ENCODE results near the gene CA6.
A peak's percentile ranks its signal among the peaks of the same experiment; 100 is the strongest.
"Not testable (repeated sequence)": the region's sequence is repeated elsewhere in the genome, so short reads cannot be mapped to it uniquely, and the experiment has no call there.

CA6 gene

GRCh38 chr1:8969937-8970336, 24.3 kb downstream of the CA6 start:
- no peak for DNase-seq (ENCODE audit: low read depth in 2 of 2)

GRCh38 chr1:8970870-8971337, 25.2 kb downstream of the CA6 start:
- no peak for DNase-seq (ENCODE audit: low read depth in 2 of 2)

DNA sequence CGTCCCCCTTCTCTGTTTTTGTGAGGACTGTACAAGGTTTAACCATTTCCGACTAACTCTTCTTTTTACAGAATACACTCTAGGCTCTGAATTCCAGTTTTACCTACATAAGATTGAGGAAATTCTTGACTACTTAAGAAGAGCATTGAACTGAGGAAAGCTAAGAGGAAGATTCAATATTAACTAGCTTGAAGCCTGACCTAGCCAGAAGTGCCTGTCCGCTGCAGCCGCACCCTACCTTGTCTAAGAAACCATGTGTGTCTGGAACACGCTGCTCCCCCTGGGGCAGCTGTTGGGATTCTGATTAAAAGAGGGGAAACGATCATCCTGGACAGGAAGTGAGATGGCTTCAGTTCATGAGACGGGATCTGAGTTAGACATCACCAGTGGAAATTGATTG, 28.9 kb downstream of the CA6 start:
- no peak for DNase-seq (ENCODE audit: low read depth in 2 of 2)

DNA sequence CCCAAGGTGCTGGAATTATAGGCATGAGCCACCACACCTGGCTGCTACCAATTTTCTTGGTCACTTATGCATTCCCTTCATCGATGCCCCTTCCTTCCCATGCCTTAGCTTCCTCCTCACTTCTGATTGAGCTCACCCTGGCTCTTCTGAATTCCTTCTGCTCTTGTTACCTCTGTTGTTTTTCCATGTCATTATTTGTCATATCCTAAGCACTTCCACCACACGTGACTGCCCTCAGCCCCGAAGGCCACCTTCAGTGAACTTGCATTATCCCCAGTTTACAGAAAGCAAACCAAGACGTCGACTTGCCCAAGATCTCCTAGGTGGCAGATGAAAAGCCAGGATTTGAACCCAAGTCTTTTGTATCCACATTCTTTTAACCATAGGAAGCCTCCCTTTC, 30.7 kb downstream of the CA6 start:
- DNase-seq (ENCODE audit: low read depth in 2 of 2), result no peak

GRCh38 chr1:8976896-8977450, 31.3 kb downstream of the CA6 start:
- DNase-seq (ENCODE audit: low read depth in 2 of 2), result no peak

- no peak for DNase-seq (ENCODE audit: low read depth in 2 of 2)
These were observed 35.0 kb downstream of the CA6 start for GRCh38 chr1:8980656-8981055.

DNA sequence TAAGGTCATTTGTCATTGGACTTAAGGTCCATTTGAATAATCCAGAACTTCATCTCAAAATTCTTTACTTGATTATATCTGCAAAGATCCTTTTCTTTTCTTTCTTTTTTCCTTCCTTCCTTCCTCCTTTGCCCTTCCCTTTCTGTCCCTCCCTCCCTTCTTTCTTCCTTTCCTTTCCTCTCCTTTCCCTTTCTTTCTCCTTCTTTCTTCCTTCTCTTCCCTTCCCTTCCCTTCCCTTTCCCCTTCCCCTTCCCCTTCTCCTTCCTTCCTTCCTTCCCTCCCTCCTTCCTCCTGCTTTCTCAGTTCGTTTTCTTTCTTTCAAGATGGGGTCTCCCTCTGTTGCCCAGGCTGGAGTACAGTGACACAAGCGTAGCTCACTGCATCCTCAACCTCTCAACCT, 35.5 kb downstream of the CA6 start:
- DNase-seq (ENCODE audit: low read depth in 2 of 2), result no peak

GRCh38 chr1:8984203-8984602, 38.5 kb downstream of the CA6 start:
- no peak for DNase-seq (ENCODE audit: low read depth in 2 of 2)

DNA sequence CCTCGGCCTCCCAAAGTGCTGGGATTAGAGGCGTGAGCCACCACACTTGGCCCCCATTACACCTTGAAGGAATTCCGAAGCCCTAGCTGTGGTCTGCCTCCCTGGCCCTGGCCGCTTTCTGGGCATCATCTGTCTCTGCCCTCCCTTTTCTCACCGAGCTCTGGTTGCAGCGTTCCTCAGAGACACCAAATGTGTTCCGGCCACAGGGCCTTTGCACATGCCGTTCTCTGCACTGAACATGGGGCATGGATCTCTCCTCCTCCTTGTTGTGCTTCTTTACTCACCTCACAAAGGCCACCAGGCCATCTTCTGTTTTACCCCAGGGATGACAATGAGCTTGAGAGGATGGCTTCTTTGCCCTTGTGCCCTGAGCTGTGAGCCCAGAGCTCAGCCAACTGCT, 39.3 kb downstream of the CA6 start:
- no peak for DNase-seq (ENCODE audit: low read depth in 2 of 2)

GRCh38 chr1:8985915-8986813, 40.5 kb downstream of the CA6 start:
- no peak for DNase-seq (ENCODE audit: low read depth in 2 of 2)

GRCh38 chr1:8986814-8987190, 41.1 kb downstream of the CA6 start:
- DNase-seq (ENCODE audit: low read depth in 2 of 2), result no peak

DNA sequence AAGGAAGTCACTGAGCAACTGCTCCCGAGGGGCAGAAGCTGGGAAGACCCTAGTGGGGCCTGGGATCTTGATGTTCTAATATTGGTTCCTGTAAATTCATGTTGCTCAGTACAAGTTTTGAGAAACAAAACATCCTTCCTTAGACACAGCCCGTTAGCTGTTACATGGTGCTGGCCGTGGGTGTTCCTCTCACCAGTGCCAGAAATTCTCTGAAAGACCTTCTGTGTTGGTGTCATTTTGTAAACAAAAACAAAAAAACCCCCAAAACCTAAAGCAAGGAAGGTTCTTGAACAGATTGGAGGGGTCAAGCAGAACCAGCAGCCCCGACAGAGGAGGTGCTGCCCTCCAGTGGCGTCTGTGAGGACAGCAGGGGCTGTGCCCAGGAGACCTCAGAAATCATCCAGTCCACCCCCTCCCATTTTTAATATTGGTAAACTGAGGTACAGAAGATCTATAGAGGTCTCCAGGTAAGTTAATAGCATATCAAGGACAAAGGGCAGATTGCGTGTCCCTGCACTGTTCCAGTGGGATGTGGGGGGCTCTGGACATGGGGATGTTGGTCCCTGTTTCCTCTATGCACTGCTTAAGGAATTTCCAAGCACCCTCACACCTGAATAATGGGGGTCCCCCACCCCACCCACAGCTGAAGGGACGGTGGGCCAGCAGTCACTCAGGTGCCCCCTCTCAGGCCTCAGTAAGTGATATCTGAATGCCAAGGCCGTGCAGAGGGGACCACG, 42.4 kb downstream of the CA6 start:
- DNase-seq (ENCODE audit: low read depth in 2 of 2), result peak; percentile 24 to 47

- DNase-seq (ENCODE audit: low read depth in 2 of 2), result no peak
These were observed 42.9 kb downstream of the CA6 start for GRCh38 chr1:8988618-8988967.

DNA sequence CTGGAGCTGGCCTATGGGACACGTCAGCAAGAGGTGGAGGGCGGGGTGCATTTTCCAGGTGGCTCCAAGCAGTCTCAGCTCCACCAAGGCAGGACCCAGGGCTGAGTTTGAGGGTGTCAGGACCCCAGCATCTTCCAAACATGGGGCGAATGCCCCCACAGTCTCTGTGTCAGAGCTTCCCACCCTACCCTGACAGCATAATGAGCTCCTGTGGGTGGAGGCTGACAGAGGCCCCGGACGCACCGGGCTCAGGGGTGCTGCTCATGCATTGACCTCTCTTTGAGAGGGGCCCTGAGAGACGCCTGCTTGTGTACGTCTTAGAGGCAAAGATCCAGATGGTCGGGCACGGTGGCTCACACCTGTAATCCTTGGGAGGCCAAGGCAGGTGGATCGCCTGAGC, 43.4 kb downstream of the CA6 start:
- no peak for DNase-seq (ENCODE audit: low read depth in 2 of 2)

GRCh38 chr1:8989821-8990220, 44.2 kb downstream of the CA6 start:
- DNase-seq (ENCODE audit: low read depth in 2 of 2), result no peak

GRCh38 chr1:8992936-8993687, 47.4 kb downstream of the CA6 start:
- no peak for DNase-seq (ENCODE audit: low read depth in 2 of 2)

DNA sequence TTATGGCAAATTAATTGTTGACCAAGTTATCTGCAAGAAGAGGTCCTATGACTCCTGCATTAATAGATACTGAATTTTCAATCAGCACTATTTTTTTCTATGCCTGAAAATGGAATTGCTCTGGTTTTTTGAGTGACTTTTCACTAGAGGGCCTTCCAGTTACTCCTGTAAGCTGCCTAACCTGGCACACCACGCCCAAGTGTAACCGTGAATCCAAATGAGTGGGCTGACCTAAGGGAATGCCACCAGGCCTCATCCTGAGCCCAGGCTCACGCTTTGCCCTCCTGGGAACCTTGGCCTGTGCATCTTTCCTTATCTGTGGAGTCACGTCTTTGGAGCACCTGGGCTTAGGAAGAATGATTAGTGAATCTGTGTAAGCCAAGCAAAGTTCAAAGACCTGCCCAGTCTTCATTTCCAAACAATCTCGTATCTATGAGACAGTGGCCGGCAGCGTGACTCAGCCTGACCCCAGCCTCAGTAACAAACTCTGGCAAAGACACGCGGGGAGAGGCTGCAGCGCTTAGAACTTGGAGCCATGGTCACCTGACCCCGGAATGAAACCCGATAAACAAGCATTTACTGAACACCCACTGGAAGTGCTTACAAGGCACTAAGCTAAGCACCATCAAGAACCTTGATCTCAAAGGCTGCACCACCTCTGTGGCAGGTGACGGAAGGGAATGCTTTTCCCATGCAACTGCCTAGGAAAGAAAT, 48.5 kb downstream of the CA6 start:
- DNase-seq (ENCODE audit: low read depth in 2 of 2), result not testable (repeated sequence)

GRCh38 chr1:9001534-9002214, 56.0 kb downstream of the CA6 start:
- not testable (repeated sequence) for DNase-seq (ENCODE audit: low read depth in 2 of 2)

GRCh38 chr1:9002215-9002560, 56.5 kb downstream of the CA6 start:
- DNase-seq (ENCODE audit: low read depth in 2 of 2), result not testable (repeated sequence)

DNA sequence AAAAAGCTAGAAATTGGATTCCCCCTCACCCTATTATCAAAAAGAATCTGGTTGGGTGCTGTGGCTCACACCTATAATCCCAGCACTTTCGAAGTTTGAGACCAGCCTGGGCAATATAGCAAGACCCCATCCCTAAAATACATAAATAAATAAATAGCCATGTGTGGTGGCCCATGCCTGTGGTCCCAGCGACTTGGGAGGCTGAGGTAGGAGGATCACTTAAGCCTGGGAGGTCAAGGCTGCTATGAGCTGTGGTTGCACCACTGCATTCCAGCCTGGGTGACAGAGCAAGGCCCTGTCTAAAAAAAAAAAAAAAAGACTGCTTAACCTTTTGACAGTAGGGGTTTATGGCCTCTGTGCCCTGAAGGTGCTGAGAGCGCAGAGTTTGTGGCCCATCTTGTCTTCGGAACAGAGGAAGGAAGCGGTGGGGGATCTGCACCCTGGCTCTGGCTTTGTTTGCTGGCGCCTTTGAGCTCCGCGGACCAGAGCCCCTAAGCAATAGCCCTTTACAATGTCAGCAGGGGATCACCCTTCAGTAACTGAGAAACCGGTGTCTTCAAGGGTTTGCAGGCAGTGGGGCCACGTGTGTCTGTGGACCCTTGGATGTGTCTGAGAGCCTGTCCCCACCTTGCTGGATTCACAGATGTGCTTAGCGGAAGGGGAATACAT, 58.5 kb downstream of the CA6 start:
- DNase-seq (ENCODE audit: low read depth in 2 of 2), result no peak

Measured in activated CD8-positive, alpha-beta memory T cell treated with anti-CD3 and anti-CD28 coated beads for 4 hours (primary cell).